ENCODE data around the gene SMAD1. TPM values are rescaled to one million over a fixed set of nuclear protein-coding genes. Genes with fewer than 3 reads are reported as not detected.

SMAD1 gene
- total RNA-seq, 1 donor: 30.4 TPM

GRCh38 chr4:145482209-145483037 is 770 bp downstream of the SMAD1 start:
- no peaks in the 10 kb centered on the region for H3K27me3 ChIP-seq (ENCODE audit: insufficient read depth, low read length)
- peaks cover 11% of the 10 kb centered on the region for H4K20me1 ChIP-seq (ENCODE audit: insufficient read depth, low read length)
- H3K36me3 ChIP-seq (ENCODE audit: insufficient read depth, low read length): no peaks in the 10 kb centered on the region
- H2AFZ ChIP-seq (ENCODE audit: low read length): peak overlapping the region; percentile 93
- peaks cover 13% of the 10 kb centered on the region for H3K4me1 ChIP-seq (ENCODE audit: insufficient read depth, low read length)
- peak overlapping the region; percentile 81 for H3K27ac ChIP-seq (ENCODE audit: low read depth, low read length)
- H3K4me3 ChIP-seq (ENCODE audit: insufficient read depth, low read length): peak overlapping the region; percentile 89
- no peaks in the 10 kb centered on the region for H3K9me3 ChIP-seq (ENCODE audit: low read depth, low read length)
- H3K79me2 ChIP-seq (ENCODE audit: insufficient read depth, low read length): peaks cover 35% of the 10 kb centered on the region
- DNase-seq (ENCODE audit: insufficient read length, low spot score, missing footprints): peak; percentile 94
- TF ChIP-seq, protein P1, sequence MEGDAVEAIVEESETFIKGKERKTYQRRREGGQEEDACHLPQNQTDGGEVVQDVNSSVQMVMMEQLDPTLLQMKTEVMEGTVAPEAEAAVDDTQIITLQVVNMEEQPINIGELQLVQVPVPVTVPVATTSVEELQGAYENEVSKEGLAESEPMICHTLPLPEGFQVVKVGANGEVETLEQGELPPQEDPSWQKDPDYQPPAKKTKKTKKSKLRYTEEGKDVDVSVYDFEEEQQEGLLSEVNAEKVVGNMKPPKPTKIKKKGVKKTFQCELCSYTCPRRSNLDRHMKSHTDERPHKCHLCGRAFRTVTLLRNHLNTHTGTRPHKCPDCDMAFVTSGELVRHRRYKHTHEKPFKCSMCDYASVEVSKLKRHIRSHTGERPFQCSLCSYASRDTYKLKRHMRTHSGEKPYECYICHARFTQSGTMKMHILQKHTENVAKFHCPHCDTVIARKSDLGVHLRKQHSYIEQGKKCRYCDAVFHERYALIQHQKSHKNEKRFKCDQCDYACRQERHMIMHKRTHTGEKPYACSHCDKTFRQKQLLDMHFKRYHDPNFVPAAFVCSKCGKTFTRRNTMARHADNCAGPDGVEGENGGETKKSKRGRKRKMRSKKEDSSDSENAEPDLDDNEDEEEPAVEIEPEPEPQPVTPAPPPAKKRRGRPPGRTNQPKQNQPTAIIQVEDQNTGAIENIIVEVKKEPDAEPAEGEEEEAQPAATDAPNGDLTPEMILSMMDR (IDR thresholded peaks at IDR 0.05; ENCODE audit: extremely low read depth, low read depth, low read length): no peak
- peak overlapping the region; percentile 94 for H3K4me2 ChIP-seq (ENCODE audit: insufficient read depth, low read length)

- H3K36me3 ChIP-seq (ENCODE audit: insufficient read depth, low read length): no peaks in the 10 kb centered on the region
- H3K4me3 ChIP-seq (ENCODE audit: insufficient read depth, low read length): peak overlapping the region; percentile 89
- no peak overlapping the region for H3K27ac ChIP-seq (ENCODE audit: low read depth, low read length)
- H4K20me1 ChIP-seq (ENCODE audit: insufficient read depth, low read length): peaks cover 11% of the 10 kb centered on the region
- peaks cover 43% of the 10 kb centered on the region for H3K79me2 ChIP-seq (ENCODE audit: insufficient read depth, low read length)
- TF ChIP-seq, protein P1 (IDR thresholded peaks at IDR 0.05; ENCODE audit: extremely low read depth, low read depth, low read length): no peak
- no peaks in the 10 kb centered on the region for H3K27me3 ChIP-seq (ENCODE audit: insufficient read depth, low read length)
- no peak overlapping the region for H2AFZ ChIP-seq (ENCODE audit: low read length)
- H3K4me2 ChIP-seq (ENCODE audit: insufficient read depth, low read length): peak overlapping the region; percentile 94
- H3K9me3 ChIP-seq (ENCODE audit: low read depth, low read length): no peaks in the 10 kb centered on the region
- H3K4me1 ChIP-seq (ENCODE audit: insufficient read depth, low read length): peaks cover 13% of the 10 kb centered on the region
- no peak for DNase-seq (ENCODE audit: insufficient read length, low spot score, missing footprints)
Measured at GRCh38 chr4:145483514-145483913, 1.9 kb downstream of the SMAD1 start.

- no peak for DNase-seq (ENCODE audit: insufficient read length, low spot score, missing footprints)
- Histone ChIP-seq H3K79me2 (ENCODE audit: insufficient read depth, low read length) (peaks cover 48% of the 10 kb centered on the region), H3K4me2 (ENCODE audit: insufficient read depth, low read length) (no peak overlapping the region)
Measured at GRCh38 chr4:145484225-145484846, 2.7 kb downstream of the SMAD1 start.

More at GRCh38 chr4:145484225-145484846, 2.7 kb downstream of the SMAD1 start:
- Histone ChIP-seq H3K4me3 (ENCODE audit: insufficient read depth, low read length) (no peak overlapping the region), H4K20me1 (ENCODE audit: insufficient read depth, low read length) (peaks cover 15% of the 10 kb centered on the region), H3K4me1 (ENCODE audit: insufficient read depth, low read length) (peaks cover 13% of the 10 kb centered on the region), H3K27ac (ENCODE audit: low read depth, low read length) (no peak overlapping the region), H3K27me3 (ENCODE audit: insufficient read depth, low read length) (no peaks in the 10 kb centered on the region), H2AFZ (ENCODE audit: low read length) (no peak overlapping the region), H3K9me3 (ENCODE audit: low read depth, low read length) (no peaks in the 10 kb centered on the region), H3K36me3 (ENCODE audit: insufficient read depth, low read length) (no peaks in the 10 kb centered on the region)
- TF ChIP-seq, protein P1 (IDR thresholded peaks at IDR 0.05; ENCODE audit: extremely low read depth, low read depth, low read length): no peak

Measured in osteoblast (primary cell).